HCT116 (cell line): ENCODE measurements around the gene KCNQ1OT1.

Experiments
- CBX3 ChIP-seq: IDR thresholded peaks from 2 replicates; pipeline ENCODE4 v1.6.1; 2012; ENCODE audit warnings: low read depth
- CEBPB ChIP-seq: IDR thresholded peaks from 2 replicates; pipeline ENCODE4 v1.6.1; 2012; ENCODE audit warnings: low read depth
- EGR1 ChIP-seq: IDR thresholded peaks from 2 replicates; pipeline ENCODE4 v1.6.1; 2012; ENCODE audit warnings: low read depth
- EZH2 ChIP-seq: fragments of 200-600 bp; sonication (generic); IDR thresholded peaks from 2 replicates; pipeline ENCODE4 v1.6.1; 2017; ENCODE audit warnings: antibody characterized with exemption, mixed run types
- POLR2A ChIP-seq: IDR thresholded peaks from 2 replicates; pipeline ENCODE4 v1.7.0; 2011; ENCODE audit warnings: borderline replicate concordance; ENCODE audit not compliant: insufficient read depth, insufficient read length; ENCODE audit errors: extremely low read depth
- POLR2AphosphoS5 ChIP-seq: IDR thresholded peaks from 2 replicates; pipeline ENCODE4 v1.6.1; 2011; ENCODE audit warnings: mild to moderate bottlenecking, low read depth, low read length, moderate library complexity
- RAD21 ChIP-seq: IDR thresholded peaks from 2 replicates; pipeline ENCODE4 v1.6.1; 2012; ENCODE audit warnings: low read depth, mild to moderate bottlenecking
- SIN3A ChIP-seq: IDR thresholded peaks from 2 replicates; pipeline ENCODE4 v1.6.1; 2012; ENCODE audit warnings: low read depth
- YY1 ChIP-seq: IDR thresholded peaks from 2 replicates; pipeline ENCODE4 v1.6.1; 2011; ENCODE audit warnings: low read length, low read depth, moderate library complexity, mild to moderate bottlenecking; ENCODE audit not compliant: insufficient replicate concordance; ENCODE audit errors: extremely low read depth
- ZNF274 ChIP-seq: fragments of 200-500 bp; sonication (Bioruptor generic); IDR thresholded peaks from 2 replicates; pipeline ENCODE4 v1.6.1; 2014; ENCODE audit warnings: mild to moderate bottlenecking, low read depth, low read length, inconsistent platforms
- TF ChIP-seq, protein P1 (sequence below), 3 experiments: fragments of 200-600 bp in 1 of 3; sonication (generic) in 1 of 3; IDR thresholded peaks in 2 of 3; conservative IDR thresholded peaks in 1 of 3; 2 replicates each; pipeline ENCODE4 v1.5.1; 2012 to 2017; ENCODE audit warnings: low read depth in 2 of 3, low read length in 2 of 3, antibody characterized with exemption in 1 of 3, borderline replicate concordance in 1 of 3, control low read depth in 1 of 3, mild to moderate bottlenecking in 1 of 3, mixed read lengths in 1 of 3, mixed run types in 1 of 3, moderate library complexity in 1 of 3; ENCODE audit not compliant: insufficient read depth in 1 of 3
- TF ChIP-seq, protein P2 (sequence below): IDR thresholded peaks from 2 replicates; pipeline ENCODE4 v1.6.1; 2012; ENCODE audit warnings: low read depth

DNA sequence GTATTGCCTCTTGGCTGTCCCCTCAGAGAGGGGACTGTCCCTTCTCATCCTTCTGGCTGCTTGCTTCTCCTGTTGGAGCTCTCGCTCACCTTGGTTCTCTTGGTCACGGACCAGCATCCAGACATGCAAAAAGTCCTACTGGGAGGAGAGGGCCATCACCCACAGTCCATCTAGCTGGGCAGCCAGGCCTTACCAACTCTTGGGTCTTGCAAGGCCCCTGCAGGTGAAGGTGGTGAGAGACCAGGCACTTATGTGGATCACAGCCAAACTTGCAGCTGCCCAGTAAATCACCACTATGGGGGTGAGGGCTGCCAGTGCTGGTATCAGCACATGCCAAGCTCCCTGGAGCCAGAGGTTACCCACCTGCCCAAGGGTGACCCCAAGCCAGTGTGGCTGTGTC is 36.3 kb downstream of the KCNQ1OT1 start:
- TF ChIP-seq RAD21 (no peak), ZNF274 (no peak), SIN3A (no peak), YY1 (no peak), POLR2A (no peak), POLR2AphosphoS5 (no peak), CEBPB (no peak), EGR1 (no peak), EZH2 (no peak), CBX3 (no peak)
- TF ChIP-seq, protein P1, sequence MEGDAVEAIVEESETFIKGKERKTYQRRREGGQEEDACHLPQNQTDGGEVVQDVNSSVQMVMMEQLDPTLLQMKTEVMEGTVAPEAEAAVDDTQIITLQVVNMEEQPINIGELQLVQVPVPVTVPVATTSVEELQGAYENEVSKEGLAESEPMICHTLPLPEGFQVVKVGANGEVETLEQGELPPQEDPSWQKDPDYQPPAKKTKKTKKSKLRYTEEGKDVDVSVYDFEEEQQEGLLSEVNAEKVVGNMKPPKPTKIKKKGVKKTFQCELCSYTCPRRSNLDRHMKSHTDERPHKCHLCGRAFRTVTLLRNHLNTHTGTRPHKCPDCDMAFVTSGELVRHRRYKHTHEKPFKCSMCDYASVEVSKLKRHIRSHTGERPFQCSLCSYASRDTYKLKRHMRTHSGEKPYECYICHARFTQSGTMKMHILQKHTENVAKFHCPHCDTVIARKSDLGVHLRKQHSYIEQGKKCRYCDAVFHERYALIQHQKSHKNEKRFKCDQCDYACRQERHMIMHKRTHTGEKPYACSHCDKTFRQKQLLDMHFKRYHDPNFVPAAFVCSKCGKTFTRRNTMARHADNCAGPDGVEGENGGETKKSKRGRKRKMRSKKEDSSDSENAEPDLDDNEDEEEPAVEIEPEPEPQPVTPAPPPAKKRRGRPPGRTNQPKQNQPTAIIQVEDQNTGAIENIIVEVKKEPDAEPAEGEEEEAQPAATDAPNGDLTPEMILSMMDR (IDR thresholded peaks at IDR 0.05 in 2 of 3, conservative IDR thresholded peaks at IDR 0.05 in 1 of 3; ENCODE audit: borderline replicate concordance in 1 of 3, insufficient read depth in 1 of 3, low read depth in 2 of 3, low read length in 2 of 3), result no peak
- TF ChIP-seq, protein P2, sequence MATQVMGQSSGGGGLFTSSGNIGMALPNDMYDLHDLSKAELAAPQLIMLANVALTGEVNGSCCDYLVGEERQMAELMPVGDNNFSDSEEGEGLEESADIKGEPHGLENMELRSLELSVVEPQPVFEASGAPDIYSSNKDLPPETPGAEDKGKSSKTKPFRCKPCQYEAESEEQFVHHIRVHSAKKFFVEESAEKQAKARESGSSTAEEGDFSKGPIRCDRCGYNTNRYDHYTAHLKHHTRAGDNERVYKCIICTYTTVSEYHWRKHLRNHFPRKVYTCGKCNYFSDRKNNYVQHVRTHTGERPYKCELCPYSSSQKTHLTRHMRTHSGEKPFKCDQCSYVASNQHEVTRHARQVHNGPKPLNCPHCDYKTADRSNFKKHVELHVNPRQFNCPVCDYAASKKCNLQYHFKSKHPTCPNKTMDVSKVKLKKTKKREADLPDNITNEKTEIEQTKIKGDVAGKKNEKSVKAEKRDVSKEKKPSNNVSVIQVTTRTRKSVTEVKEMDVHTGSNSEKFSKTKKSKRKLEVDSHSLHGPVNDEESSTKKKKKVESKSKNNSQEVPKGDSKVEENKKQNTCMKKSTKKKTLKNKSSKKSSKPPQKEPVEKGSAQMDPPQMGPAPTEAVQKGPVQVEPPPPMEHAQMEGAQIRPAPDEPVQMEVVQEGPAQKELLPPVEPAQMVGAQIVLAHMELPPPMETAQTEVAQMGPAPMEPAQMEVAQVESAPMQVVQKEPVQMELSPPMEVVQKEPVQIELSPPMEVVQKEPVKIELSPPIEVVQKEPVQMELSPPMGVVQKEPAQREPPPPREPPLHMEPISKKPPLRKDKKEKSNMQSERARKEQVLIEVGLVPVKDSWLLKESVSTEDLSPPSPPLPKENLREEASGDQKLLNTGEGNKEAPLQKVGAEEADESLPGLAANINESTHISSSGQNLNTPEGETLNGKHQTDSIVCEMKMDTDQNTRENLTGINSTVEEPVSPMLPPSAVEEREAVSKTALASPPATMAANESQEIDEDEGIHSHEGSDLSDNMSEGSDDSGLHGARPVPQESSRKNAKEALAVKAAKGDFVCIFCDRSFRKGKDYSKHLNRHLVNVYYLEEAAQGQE, result no peak
